IgD-negative memory B cell (primary cell): Measurements from ENCODE around the gene COPA. TPM values are rescaled to one million over a fixed set of nuclear protein-coding genes. Genes with fewer than 3 reads are reported as not detected.

ENCODE experiments used
- H3K27ac Mint-ChIP-seq, 3 donors: one replicate each; pipeline ENCODE4 v1.8.0; 2020 to 2022; ENCODE audit warnings: mild to moderate bottlenecking in 3 of 3, mixed read lengths in 3 of 3, moderate library complexity in 1 of 3
- H3K27me3 Mint-ChIP-seq: one replicate; pipeline ENCODE4 v1.8.0; 2021; ENCODE audit warnings: mixed read lengths
- H3K36me3 Mint-ChIP-seq: one replicate; pipeline ENCODE4 v1.8.0; 2020; ENCODE audit warnings: mild to moderate bottlenecking, mixed read lengths
- H3K4me1 Mint-ChIP-seq, 3 donors: one replicate each; pipeline ENCODE4 v1.8.0; 2020 to 2022; ENCODE audit warnings: mixed read lengths in 3 of 3, mild to moderate bottlenecking in 1 of 3
- H3K4me3 Mint-ChIP-seq, 4 donors: one replicate each; pipeline ENCODE4 v1.8.0; 2020 to 2022; ENCODE audit warnings: mild to moderate bottlenecking in 4 of 4, mixed read lengths in 4 of 4, moderate library complexity in 3 of 4
- H3K9me3 Mint-ChIP-seq, 3 donors: one replicate each; pipeline ENCODE4 v1.8.0; 2020 to 2021; ENCODE audit warnings: mixed read lengths in 3 of 3, mild to moderate bottlenecking in 1 of 3
- polyA plus RNA-seq: library from polyadenylated mRNA; unstranded; fragments of 300-500 nt; fragmentation: Illumina TruSeq; gene quantifications from one replicate; pipeline ENCODE4 v1.2.3, GENCODE V29; 2021

The COPA gene
- polyA plus RNA-seq, 1 donor from 2014 or later = 90.2 TPM

DNA sequence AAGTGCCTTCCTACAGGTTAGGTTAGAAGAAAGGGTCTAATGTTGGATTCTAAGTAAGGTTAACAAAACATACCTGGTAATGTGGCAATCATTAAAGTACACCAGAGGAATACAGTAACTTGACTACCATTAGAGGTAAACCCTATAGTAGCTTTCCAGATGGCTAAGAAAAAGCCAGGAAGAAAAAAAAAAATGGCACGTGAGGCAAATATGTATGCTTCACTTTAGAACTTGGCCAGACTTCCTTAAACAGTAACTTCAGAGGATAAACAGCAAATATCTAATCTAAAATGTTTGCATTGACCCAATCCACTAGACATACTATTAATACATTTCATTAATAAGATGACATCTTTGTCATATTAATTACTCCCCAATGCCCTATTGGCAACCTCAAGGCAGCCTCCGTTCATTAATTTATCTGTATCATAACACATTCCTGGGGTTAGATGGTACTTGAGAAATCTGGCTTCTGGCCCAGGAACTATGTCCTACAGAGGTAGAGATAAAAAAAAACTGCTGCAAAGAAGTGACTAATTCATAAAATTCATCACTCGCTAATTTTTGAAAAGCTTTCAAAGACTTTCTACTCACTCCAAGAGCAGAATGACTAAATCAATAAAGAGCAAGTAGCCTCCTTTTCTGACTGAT is 86.5 kb downstream of the COPA start:
- Mint-ChIP-seq H3K4me1 (peaks cover 22 to 36% (median 33%) of the 10 kb centered on the region in 3 donors), H3K27ac (no peak overlapping the region), H3K4me3 (peak overlapping the region in 1 of 4 donors; percentile 29), H3K27me3 (no peaks in the 10 kb centered on the region), H3K9me3 (no peaks in the 10 kb centered on the region), H3K36me3 (peaks cover 1% of the 10 kb centered on the region)

DNA sequence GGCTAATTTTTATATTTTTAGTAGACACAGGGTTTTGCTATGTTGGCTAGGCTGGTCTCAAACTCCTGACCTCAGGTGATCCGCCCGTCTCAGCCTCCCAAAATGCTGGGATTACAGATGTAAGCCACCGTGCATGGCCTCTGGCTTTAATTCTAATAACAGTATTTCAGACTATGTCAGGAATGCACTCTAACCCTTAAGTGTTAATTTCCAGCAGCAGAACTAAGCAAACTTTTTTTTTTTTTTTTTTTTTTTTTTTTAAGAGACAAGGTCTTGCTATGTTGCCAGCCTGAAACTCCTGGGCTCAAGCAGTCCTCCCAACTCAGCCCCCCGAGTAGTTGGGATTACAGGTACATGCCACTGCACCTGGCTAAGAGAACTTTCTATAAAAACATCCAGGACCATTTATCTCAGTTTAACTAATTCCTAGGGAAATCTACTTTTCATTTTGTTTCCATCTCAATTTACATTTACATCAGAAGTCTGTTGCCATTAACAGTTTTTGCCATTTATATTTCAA is 87.2 kb downstream of the COPA start:
- Mint-ChIP-seq H3K27me3 (no peaks in the 10 kb centered on the region), H3K9me3 (no peaks in the 10 kb centered on the region), H3K4me1 (peaks cover 20 to 31% (median 30%) of the 10 kb centered on the region in 3 donors), H3K36me3 (peaks cover 1% of the 10 kb centered on the region), H3K27ac (no peak overlapping the region), H3K4me3 (peak overlapping the region in 1 of 4 donors; percentile 29)

GRCh38 chr1:160251687-160252526 is 91.1 kb downstream of the COPA start:
- H3K4me3 Mint-ChIP-seq = no peak overlapping the region
- H3K27me3 Mint-ChIP-seq = no peaks in the 10 kb centered on the region
- H3K27ac Mint-ChIP-seq = peak overlapping the region in 2 of 3 donors; percentile 51 to 91
- peaks cover 11 to 19% (median 11%) of the 10 kb centered on the region in 3 donors for H3K4me1 Mint-ChIP-seq
- H3K36me3 Mint-ChIP-seq = peaks cover 1% of the 10 kb centered on the region
- H3K9me3 Mint-ChIP-seq = no peaks in the 10 kb centered on the region

DNA sequence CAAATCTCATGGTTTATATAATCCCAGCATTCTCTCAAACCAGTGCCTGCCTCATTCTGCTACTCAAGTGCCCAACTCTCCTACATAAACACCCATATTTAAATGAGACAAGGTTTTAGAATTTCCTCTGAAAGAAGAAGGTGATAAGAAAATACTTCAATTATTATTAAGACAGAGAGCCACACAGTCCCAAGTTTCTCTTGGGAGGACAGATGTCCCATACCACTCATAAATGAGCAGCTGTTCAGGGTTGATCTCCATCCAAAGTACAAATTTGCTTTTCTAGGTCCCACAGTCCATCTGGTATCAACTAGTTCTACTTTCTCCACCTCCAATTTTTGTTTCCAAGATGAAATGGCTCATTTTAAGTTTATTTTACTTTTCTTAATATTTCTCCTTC is 92.0 kb downstream of the COPA start:
- Mint-ChIP-seq H3K4me1 (peaks cover 11 to 13% (median 13%) of the 10 kb centered on the region in 3 donors), H3K9me3 (no peaks in the 10 kb centered on the region), H3K36me3 (peaks cover 1% of the 10 kb centered on the region), H3K27ac (peak overlapping the region in 2 of 3 donors; percentile 51 to 53), H3K27me3 (no peaks in the 10 kb centered on the region), H3K4me3 (no peak overlapping the region)

GRCh38 chr1:160247053-160247452 is 96.0 kb downstream of the COPA start:
- Mint-ChIP-seq H3K27ac (no peak overlapping the region), H3K36me3 (no peaks in the 10 kb centered on the region), H3K4me1 (peaks cover 10 to 16% (median 15%) of the 10 kb centered on the region in 3 donors), H3K4me3 (no peak overlapping the region), H3K27me3 (no peaks in the 10 kb centered on the region), H3K9me3 (no peaks in the 10 kb centered on the region)

- H3K27ac Mint-ChIP-seq = no peak overlapping the region
- H3K4me1 Mint-ChIP-seq = peaks cover 5 to 11% (median 9%) of the 10 kb centered on the region in 3 donors
- H3K4me3 Mint-ChIP-seq = no peak overlapping the region
- no peaks in the 10 kb centered on the region for H3K9me3 Mint-ChIP-seq
- no peaks in the 10 kb centered on the region for H3K27me3 Mint-ChIP-seq
- H3K36me3 Mint-ChIP-seq = no peaks in the 10 kb centered on the region
Observed at GRCh38 chr1:160245434-160245833, 97.6 kb downstream of the COPA start.

DNA sequence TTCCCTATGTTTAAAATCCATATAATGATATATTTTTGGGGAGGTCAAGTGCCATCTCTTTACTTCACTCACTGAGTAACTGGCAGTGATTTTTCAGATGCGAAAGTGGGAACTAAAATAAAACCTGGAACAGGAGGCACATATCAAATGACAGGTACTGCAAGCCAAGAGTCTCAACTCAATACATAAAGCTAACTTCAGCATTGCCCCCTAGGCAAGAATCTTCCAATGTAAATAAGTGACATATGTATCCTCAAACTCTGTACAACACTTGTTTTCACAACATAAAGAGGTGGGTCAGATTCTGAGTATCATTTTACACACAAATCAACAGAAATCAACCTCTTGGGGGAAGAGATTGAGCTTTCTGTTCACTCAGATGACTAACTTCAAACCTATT is 98.8 kb downstream of the COPA start:
- Mint-ChIP-seq H3K27ac (peak overlapping the region in 1 of 3 donors; percentile 47), H3K4me3 (no peak overlapping the region), H3K27me3 (no peaks in the 10 kb centered on the region), H3K9me3 (no peaks in the 10 kb centered on the region), H3K4me1 (peaks cover 5 to 10% (median 9%) of the 10 kb centered on the region in 3 donors), H3K36me3 (peaks cover 2% of the 10 kb centered on the region)

DNA sequence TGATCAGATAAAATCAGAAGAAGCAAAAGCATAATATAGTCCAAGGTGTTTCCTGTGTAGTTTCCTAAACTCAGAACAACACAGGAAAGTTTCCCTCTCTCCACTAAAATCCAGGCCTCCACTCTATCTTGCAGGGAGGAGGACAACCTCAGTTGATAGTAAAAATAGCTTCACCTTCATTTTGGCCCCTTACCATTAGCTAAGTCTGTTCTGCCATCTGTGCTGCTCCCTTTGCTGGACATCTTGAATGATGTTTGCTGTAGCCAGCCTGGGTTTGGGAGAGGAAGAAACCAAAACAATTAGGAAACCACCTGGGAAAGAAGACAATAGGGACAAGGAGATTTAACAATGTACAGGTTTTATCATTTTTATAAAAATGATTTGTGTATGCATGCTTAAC is 99.3 kb downstream of the COPA start:
- Mint-ChIP-seq H3K36me3 (peaks cover 2% of the 10 kb centered on the region), H3K27ac (peak overlapping the region in 1 of 3 donors; percentile 47), H3K4me3 (peak overlapping the region in 1 of 4 donors; percentile 22), H3K4me1 (peaks cover 5 to 12% (median 10%) of the 10 kb centered on the region in 3 donors), H3K9me3 (no peaks in the 10 kb centered on the region), H3K27me3 (no peaks in the 10 kb centered on the region)

DNA sequence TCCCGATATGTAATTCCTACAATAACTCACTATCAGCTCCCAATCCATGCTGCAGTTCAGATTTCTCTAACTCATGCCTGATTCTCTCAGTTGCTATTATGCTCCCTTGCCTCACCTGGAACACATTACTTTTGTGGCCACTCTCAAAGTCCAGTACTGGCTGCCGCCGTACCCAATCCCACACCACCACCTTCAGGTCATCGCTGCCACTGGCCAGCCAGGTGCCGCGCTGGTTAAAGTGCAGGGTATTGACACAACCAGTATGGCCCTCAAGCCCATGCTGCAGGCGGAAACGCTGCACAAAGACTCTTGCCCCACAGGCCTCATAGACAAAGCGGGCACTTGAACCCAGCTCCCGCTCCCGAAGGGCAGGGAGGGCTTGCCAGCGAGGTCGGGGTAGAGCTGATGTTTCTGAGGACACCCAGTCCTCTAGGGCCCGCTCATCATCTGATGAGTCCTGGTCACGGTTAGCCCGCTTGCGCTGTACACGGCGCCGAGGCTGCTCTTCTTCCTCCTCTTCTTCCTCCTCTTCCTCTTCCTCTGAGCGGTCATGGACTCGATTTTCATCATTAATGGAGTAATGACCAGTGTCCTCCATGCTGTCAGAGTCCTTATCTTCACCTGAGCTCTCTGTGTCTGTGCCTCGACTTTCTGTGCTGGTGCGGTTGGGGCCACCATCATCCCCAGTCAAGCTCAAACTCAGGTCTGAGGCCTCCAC is 103.3 kb downstream of the COPA start:
- H3K27me3 Mint-ChIP-seq = no peaks in the 10 kb centered on the region
- peak overlapping the region in 1 of 3 donors; percentile 35 for H3K27ac Mint-ChIP-seq
- H3K4me3 Mint-ChIP-seq = peak overlapping the region in 1 of 4 donors; percentile 49
- no peaks in the 10 kb centered on the region for H3K9me3 Mint-ChIP-seq
- H3K4me1 Mint-ChIP-seq = peaks cover 13 to 17% (median 15%) of the 10 kb centered on the region in 3 donors
- H3K36me3 Mint-ChIP-seq = peaks cover 9% of the 10 kb centered on the region

Other genes with a start within 250 kb of the COPA start
- gene IGSF8, start 244.6 kb downstream of the COPA start, polyA plus RNA-seq = 35.4 TPM
- gene ATP1A2, start 227.5 kb downstream of the COPA start, polyA plus RNA-seq = not detected
- not detected for gene ATP1A4, start 191.6 kb downstream of the COPA start, polyA plus RNA-seq
- gene CASQ1, start 152.7 kb downstream of the COPA start, polyA plus RNA-seq = not detected
- gene PEA15, start 137.9 kb downstream of the COPA start, polyA plus RNA-seq = 19.4 TPM
- 57.8 TPM for gene DCAF8, start 80.7 kb downstream of the COPA start, polyA plus RNA-seq
- 37.8 TPM for gene PEX19, start 58.1 kb downstream of the COPA start, polyA plus RNA-seq
- gene NCSTN, start 133 bp upstream of the COPA start, polyA plus RNA-seq = 66.0 TPM
- not detected for gene NHLH1, start 23.8 kb upstream of the COPA start, polyA plus RNA-seq
- gene VANGL2, start 57.3 kb upstream of the COPA start, polyA plus RNA-seq = not detected
- gene SLAMF6, start 180.0 kb upstream of the COPA start, polyA plus RNA-seq = 109 TPM
- 8.7 TPM for gene CD84, start 236.2 kb upstream of the COPA start, polyA plus RNA-seq